Calu3 (cell line): Measurements from ENCODE around the gene ZNF343. TPM values are rescaled to one million over a fixed set of nuclear protein-coding genes. Genes with fewer than 3 reads are reported as not detected.

Experiments used
- BruUV-seq: library from RNA; stranded (reverse); fragments of 400-500 nt; replicated peaks from 2 replicates; lab custom pipeline; 2021; lab: Mats Ljungman, UMichigan
- CTCF ChIA-PET: fragments of 300-600 bp; sonication (Branson Sonifier 250); formaldehyde crosslinking; loops from one replicate; lab custom pipeline; 2022; ENCODE audit warnings: antibody characterized with exemption; lab: Charles Lee
- DNase-seq: peaks from one replicate; pipeline ENCODE4 v3.0.0; 2022
- H3K27ac Mint-ChIP-seq: one replicate; pipeline ENCODE4 v1.8.0; 2022; ENCODE audit warnings: mixed read lengths; ENCODE audit not compliant: unreplicated experiment
- H3K27me3 Mint-ChIP-seq: one replicate; pipeline ENCODE4 v1.8.0; 2022; ENCODE audit warnings: mixed read lengths; ENCODE audit not compliant: unreplicated experiment
- H3K36me3 Mint-ChIP-seq: one replicate; pipeline ENCODE4 v1.8.0; 2022; ENCODE audit warnings: mild to moderate bottlenecking, moderate library complexity, mixed read lengths; ENCODE audit not compliant: insufficient read depth, unreplicated experiment
- H3K4me1 Mint-ChIP-seq: one replicate; pipeline ENCODE4 v1.8.0; 2022; ENCODE audit warnings: mild to moderate bottlenecking, low read depth, mixed read lengths; ENCODE audit not compliant: unreplicated experiment
- H3K4me3 Mint-ChIP-seq: one replicate; pipeline ENCODE4 v1.8.0; 2022; ENCODE audit warnings: mild to moderate bottlenecking, low read depth, moderate library complexity, mixed read lengths; ENCODE audit not compliant: unreplicated experiment
- H3K9me3 Mint-ChIP-seq: one replicate; pipeline ENCODE4 v1.8.0; 2022; ENCODE audit warnings: low read depth, mixed read lengths; ENCODE audit not compliant: unreplicated experiment
- intact Hi-C: fragments of 100-400 bp; cut with micrococcal nuclease; formaldehyde crosslinking; loops from one replicate; pipeline ENCODE4 v1.10.0; 2022; ENCODE audit not compliant: unreplicated experiment
- total RNA-seq: library from RNA; stranded (reverse); gene quantifications from 2 replicates; pipeline ENCODE4 v1.2.3, GENCODE V29; 2022
- TF ChIP-seq, protein P1 (sequence below): fragments of 200-600 bp; IDR thresholded peaks from one replicate; pipeline ENCODE4 v1.8.0; 2022; ENCODE audit warnings: antibody characterized with exemption; ENCODE audit not compliant: unreplicated experiment

The ZNF343 gene
- total RNA-seq, 1 experiment from 2014 or later: 6.5 TPM

DNA sequence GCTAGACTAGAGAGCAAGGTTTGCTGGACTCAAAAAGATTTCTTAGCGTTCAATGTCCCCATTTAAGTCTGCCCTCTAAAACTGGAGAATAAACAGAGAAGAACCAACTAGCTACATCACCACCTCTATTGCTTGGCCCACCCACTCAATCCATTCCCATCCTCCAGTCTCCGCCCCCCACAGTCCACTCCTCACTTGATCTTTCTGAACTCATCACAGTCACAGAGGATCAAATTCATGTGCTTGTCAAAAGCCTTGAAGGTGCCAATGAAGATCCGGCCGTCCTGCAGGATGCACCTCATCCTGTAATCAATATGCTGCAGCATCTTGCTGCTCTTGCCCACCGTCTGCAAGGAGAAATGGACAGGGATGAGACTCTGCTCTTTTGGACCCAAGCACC is 41.3 kb downstream of the ZNF343 start:
- TF ChIP-seq, protein P1, sequence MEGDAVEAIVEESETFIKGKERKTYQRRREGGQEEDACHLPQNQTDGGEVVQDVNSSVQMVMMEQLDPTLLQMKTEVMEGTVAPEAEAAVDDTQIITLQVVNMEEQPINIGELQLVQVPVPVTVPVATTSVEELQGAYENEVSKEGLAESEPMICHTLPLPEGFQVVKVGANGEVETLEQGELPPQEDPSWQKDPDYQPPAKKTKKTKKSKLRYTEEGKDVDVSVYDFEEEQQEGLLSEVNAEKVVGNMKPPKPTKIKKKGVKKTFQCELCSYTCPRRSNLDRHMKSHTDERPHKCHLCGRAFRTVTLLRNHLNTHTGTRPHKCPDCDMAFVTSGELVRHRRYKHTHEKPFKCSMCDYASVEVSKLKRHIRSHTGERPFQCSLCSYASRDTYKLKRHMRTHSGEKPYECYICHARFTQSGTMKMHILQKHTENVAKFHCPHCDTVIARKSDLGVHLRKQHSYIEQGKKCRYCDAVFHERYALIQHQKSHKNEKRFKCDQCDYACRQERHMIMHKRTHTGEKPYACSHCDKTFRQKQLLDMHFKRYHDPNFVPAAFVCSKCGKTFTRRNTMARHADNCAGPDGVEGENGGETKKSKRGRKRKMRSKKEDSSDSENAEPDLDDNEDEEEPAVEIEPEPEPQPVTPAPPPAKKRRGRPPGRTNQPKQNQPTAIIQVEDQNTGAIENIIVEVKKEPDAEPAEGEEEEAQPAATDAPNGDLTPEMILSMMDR: no peak
- Mint-ChIP-seq H3K27me3 (no peaks in the 10 kb centered on the region), H3K4me3 (peak overlapping the region; percentile 95), H3K36me3 (peaks cover 74% of the 10 kb centered on the region), H3K4me1 (peaks cover 28% of the 10 kb centered on the region), H3K27ac (no peak overlapping the region), H3K9me3 (no peaks in the 10 kb centered on the region)
- DNase-seq: no peak
- BruUV-seq: no TSS peak
- intact Hi-C loops: no loop called here
- CTCF ChIA-PET: no interaction called here

DNA sequence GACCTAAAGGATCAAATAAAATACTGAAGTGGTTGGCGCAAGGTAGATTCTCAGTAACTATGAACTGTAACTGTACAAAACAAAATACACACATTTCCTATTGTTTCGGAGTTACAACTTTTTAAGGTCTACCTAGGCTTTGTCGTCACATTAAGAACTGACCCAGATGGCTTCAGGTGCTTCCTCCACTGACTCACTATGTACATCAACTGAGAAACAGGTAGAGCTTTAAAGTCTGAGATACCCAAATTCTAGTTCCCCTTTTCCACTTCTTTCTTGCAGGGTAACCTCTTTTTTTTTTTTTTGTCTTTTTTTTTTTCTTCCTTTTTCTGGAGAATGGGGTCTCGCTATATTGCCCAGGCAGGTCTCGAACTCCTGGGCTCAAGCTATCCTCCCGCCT is 43.6 kb downstream of the ZNF343 start:
- DNase-seq: no peak
- no peak overlapping the region for H3K27ac Mint-ChIP-seq
- CTCF ChIA-PET: no interaction called here
- H3K27me3 Mint-ChIP-seq: no peaks in the 10 kb centered on the region
- H3K9me3 Mint-ChIP-seq: no peaks in the 10 kb centered on the region
- intact Hi-C loops: no loop called here
- BruUV-seq: no TSS peak
- no peak overlapping the region for H3K4me3 Mint-ChIP-seq
- peaks cover 78% of the 10 kb centered on the region for H3K36me3 Mint-ChIP-seq
- H3K4me1 Mint-ChIP-seq: peaks cover 17% of the 10 kb centered on the region
- TF ChIP-seq, protein P1: no peak

DNA sequence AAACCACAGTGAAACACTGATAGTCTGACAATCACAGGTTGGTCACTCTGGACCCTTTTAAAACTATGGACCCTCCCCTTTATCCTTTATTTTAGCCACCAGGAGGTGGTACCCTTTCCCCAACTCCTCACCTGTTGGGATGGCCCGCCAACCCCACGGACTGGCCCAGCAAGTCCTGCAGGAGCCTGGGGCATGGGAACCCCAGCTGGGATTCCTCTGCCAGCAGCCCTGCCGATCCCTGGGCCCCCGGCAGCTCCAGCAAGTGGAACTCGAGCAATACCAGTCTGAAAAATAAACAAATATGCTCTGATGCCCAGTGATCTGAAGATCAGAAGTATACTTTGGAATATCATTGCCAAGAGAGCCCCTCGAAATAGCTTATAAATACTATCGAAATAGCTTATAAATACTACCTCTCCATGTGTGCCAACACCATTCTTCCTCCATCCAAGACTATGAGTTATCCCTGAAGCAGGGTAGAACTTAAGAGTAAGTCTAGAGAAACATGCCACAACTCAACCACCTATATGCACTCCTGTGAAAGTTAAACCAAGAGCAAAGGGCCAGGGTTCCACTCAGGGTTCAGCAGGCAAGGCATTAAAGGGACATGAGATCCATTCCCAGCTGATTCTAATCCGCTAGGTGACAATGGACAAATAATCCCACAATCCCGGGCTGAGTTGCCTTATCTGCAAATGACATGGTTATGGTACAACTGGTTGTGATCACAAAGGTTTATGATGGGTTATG is 44.9 kb downstream of the ZNF343 start:
- Mint-ChIP-seq H3K27me3 (no peaks in the 10 kb centered on the region), H3K27ac (no peak overlapping the region), H3K4me3 (no peak overlapping the region), H3K36me3 (peaks cover 72% of the 10 kb centered on the region), H3K4me1 (peaks cover 11% of the 10 kb centered on the region), H3K9me3 (no peaks in the 10 kb centered on the region)
- intact Hi-C loops: no loop called here
- TF ChIP-seq, protein P1: no peak
- BruUV-seq: no TSS peak
- CTCF ChIA-PET: no interaction called here
- no peak for DNase-seq

DNA sequence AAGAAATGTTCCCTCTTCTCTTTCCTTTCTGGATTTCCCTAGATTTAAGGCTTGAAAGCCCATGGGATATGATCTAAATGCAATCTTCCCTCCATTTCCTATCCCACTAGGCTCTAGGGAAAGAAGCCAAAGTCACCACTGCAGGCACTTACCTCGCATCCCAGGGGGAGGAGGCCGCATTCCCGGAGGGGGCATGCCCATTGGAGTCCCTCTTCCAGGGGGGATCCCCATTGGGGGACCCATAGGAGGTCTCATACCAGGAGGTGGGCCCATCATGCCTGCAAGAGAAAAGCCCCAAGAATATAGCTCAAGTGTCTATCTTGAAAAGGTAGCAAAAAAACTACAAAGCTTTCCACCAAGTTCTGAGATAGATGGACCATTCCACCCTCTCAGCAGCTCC is 46.2 kb downstream of the ZNF343 start:
- BruUV-seq: no TSS peak
- H3K27ac Mint-ChIP-seq: no peak overlapping the region
- no peak for DNase-seq
- peaks cover 4% of the 10 kb centered on the region for H3K4me1 Mint-ChIP-seq
- intact Hi-C loops: no loop called here
- CTCF ChIA-PET: no interaction called here
- no peaks in the 10 kb centered on the region for H3K9me3 Mint-ChIP-seq
- H3K4me3 Mint-ChIP-seq: no peak overlapping the region
- TF ChIP-seq, protein P1: no peak
- H3K36me3 Mint-ChIP-seq: peaks cover 63% of the 10 kb centered on the region
- H3K27me3 Mint-ChIP-seq: no peaks in the 10 kb centered on the region
